ENCODE measurements around the gene LGI4. TPM values are rescaled to one million over a fixed set of nuclear protein-coding genes. Genes with fewer than 3 reads are reported as not detected.

LGI4 gene
- total RNA-seq, 1 experiment from 2014 or later = not detected

- Histone ChIP-seq H3K4me1 (ENCODE audit: insufficient read depth, low read length, poor library complexity, severe bottlenecking) (peaks cover 21% of the 10 kb centered on the region), H3K27me3 (replicated peaks; ENCODE audit: insufficient read depth, low read depth, low read length, poor library complexity) (peaks cover 3% of the 10 kb centered on the region), H3K9me3 (ENCODE audit: low read depth, low read length, poor library complexity, severe bottlenecking) (no peaks in the 10 kb centered on the region), H3K36me3 (ENCODE audit: insufficient read depth, low read length, poor library complexity, severe bottlenecking) (no peaks in the 10 kb centered on the region), H3K27ac (ENCODE audit: low read depth, low read length, poor library complexity, severe bottlenecking) (no peak overlapping the region), H3K4me3 (ENCODE audit: low read depth, low read length, poor library complexity, severe bottlenecking) (no peak overlapping the region)
- intact Hi-C loops (cut with micrococcal nuclease; ENCODE audit: unreplicated experiment) = no loop called here
- BruUV-seq (replicated peaks) = no TSS peak
- ChIA-PET CTCF (no interaction called here), POLR2A (ENCODE audit: low non-redundant PET) (no interaction called here)
- no peak for TF ChIP-seq EZH2 (IDR thresholded peaks at IDR 0.05; ENCODE audit: borderline replicate concordance, low read depth, low read length, poor library complexity, severe bottlenecking)
- TF ChIP-seq, protein P1, sequence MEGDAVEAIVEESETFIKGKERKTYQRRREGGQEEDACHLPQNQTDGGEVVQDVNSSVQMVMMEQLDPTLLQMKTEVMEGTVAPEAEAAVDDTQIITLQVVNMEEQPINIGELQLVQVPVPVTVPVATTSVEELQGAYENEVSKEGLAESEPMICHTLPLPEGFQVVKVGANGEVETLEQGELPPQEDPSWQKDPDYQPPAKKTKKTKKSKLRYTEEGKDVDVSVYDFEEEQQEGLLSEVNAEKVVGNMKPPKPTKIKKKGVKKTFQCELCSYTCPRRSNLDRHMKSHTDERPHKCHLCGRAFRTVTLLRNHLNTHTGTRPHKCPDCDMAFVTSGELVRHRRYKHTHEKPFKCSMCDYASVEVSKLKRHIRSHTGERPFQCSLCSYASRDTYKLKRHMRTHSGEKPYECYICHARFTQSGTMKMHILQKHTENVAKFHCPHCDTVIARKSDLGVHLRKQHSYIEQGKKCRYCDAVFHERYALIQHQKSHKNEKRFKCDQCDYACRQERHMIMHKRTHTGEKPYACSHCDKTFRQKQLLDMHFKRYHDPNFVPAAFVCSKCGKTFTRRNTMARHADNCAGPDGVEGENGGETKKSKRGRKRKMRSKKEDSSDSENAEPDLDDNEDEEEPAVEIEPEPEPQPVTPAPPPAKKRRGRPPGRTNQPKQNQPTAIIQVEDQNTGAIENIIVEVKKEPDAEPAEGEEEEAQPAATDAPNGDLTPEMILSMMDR (conservative IDR thresholded peaks at IDR 0.05; ENCODE audit: low read depth, low read length) = no peak
- DNase-seq (ENCODE audit: low spot score) = no peak
Observed at GRCh38 chr19:35146746-35147459, 12.0 kb upstream of the LGI4 start.

- ChIA-PET POLR2A (ENCODE audit: low non-redundant PET) (no interaction called here), CTCF (no interaction called here)
- no peaks in the 10 kb centered on the region for H3K36me3 ChIP-seq (ENCODE audit: insufficient read depth, low read length, poor library complexity, severe bottlenecking)
- no TSS peak for BruUV-seq (replicated peaks)
- H3K9me3 ChIP-seq (ENCODE audit: low read depth, low read length, poor library complexity, severe bottlenecking) = no peaks in the 10 kb centered on the region
- H3K4me1 ChIP-seq (ENCODE audit: insufficient read depth, low read length, poor library complexity, severe bottlenecking) = peaks cover 27% of the 10 kb centered on the region
- peak; percentile 41 for DNase-seq (ENCODE audit: low spot score)
- TF ChIP-seq EZH2 (IDR thresholded peaks at IDR 0.05; ENCODE audit: borderline replicate concordance, low read depth, low read length, poor library complexity, severe bottlenecking) = no peak
- TF ChIP-seq, protein P1 (conservative IDR thresholded peaks at IDR 0.05; ENCODE audit: low read depth, low read length) = no peak
- peaks cover 3% of the 10 kb centered on the region for H3K27me3 ChIP-seq (replicated peaks; ENCODE audit: insufficient read depth, low read depth, low read length, poor library complexity)
- no peak overlapping the region for H3K27ac ChIP-seq (ENCODE audit: low read depth, low read length, poor library complexity, severe bottlenecking)
- H3K4me3 ChIP-seq (ENCODE audit: low read depth, low read length, poor library complexity, severe bottlenecking) = no peak overlapping the region
- intact Hi-C loops (cut with micrococcal nuclease; ENCODE audit: unreplicated experiment) = no loop called here
Observed at GRCh38 chr19:35144600-35145436, 10.0 kb upstream of the LGI4 start.

DNA sequence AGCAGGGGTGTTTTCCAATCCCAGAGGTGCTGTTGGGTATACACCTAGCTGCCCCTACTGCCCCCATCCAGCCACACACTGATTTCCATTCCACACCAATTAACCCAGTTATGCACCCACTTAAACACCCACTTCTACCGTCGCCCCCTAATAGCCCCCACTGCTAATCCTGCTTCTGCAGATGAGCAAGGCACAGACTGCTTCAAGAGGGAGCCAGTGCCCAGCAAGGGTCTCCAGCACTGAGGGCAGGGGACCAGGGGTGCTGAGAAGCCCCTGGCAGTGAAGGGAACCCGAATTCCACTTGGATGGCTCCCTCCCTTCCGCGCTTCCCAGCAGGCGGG lies 9.4 kb upstream of the LGI4 start:
- H3K4me3 ChIP-seq (ENCODE audit: low read depth, low read length, poor library complexity, severe bottlenecking) = no peak overlapping the region
- peaks cover 27% of the 10 kb centered on the region for H3K4me1 ChIP-seq (ENCODE audit: insufficient read depth, low read length, poor library complexity, severe bottlenecking)
- H3K36me3 ChIP-seq (ENCODE audit: insufficient read depth, low read length, poor library complexity, severe bottlenecking) = no peaks in the 10 kb centered on the region
- no peak overlapping the region for H3K27ac ChIP-seq (ENCODE audit: low read depth, low read length, poor library complexity, severe bottlenecking)
- TF ChIP-seq, protein P1 (conservative IDR thresholded peaks at IDR 0.05; ENCODE audit: low read depth, low read length) = no peak
- TF ChIP-seq EZH2 (IDR thresholded peaks at IDR 0.05; ENCODE audit: borderline replicate concordance, low read depth, low read length, poor library complexity, severe bottlenecking) = no peak
- no TSS peak for BruUV-seq (replicated peaks)
- CTCF ChIA-PET = no interaction called here
- DNase-seq (ENCODE audit: low spot score) = no peak
- H3K9me3 ChIP-seq (ENCODE audit: low read depth, low read length, poor library complexity, severe bottlenecking) = no peaks in the 10 kb centered on the region
- intact Hi-C loops (cut with micrococcal nuclease; ENCODE audit: unreplicated experiment) = no loop called here
- H3K27me3 ChIP-seq (replicated peaks; ENCODE audit: insufficient read depth, low read depth, low read length, poor library complexity) = peaks cover 3% of the 10 kb centered on the region
- POLR2A ChIA-PET (ENCODE audit: low non-redundant PET) = no interaction called here

All from A673 (cell line).